GM12864 (cell line): ENCODE results near the gene BORCS8.

Experiments used
- DNase-seq: peaks from one replicate; pipeline ENCODE4 v3.0.0-alpha.2; 2011; ENCODE audit warnings: low read depth
- H3K4me3 ChIP-seq: 2 replicates; pipeline ENCODE4 v1.5.1; 2011; ENCODE audit warnings: mild to moderate bottlenecking, low read depth, low read length, control low read depth
- CTCF ChIP-seq: IDR thresholded peaks from 2 replicates; pipeline ENCODE4 v1.5.1; 2011; ENCODE audit warnings: low read depth, mild to moderate bottlenecking, moderate library complexity, low read length, control low read depth, inconsistent platforms; ENCODE audit errors: missing control alignments

Gene BORCS8

GRCh38 chr19:19214159-19214490 lies 22.2 kb upstream of the BORCS8 start:
- H3K4me3 ChIP-seq = no peak overlapping the region
- no peak for TF ChIP-seq CTCF
- DNase-seq = no peak

GRCh38 chr19:19213426-19214158 lies 21.6 kb upstream of the BORCS8 start:
- no peak for TF ChIP-seq CTCF
- no peak overlapping the region for H3K4me3 ChIP-seq
- no peak for DNase-seq

GRCh38 chr19:19212916-19213315 lies 21.0 kb upstream of the BORCS8 start:
- DNase-seq = no peak
- no peak for TF ChIP-seq CTCF
- H3K4me3 ChIP-seq = no peak overlapping the region

GRCh38 chr19:19211499-19212420 lies 19.8 kb upstream of the BORCS8 start, which contains the start of gene NCAN:
NCAN (plus strand) TSS chr19:19211958; CDS start chr19:19216954, 4,996 bp downstream.
- no peak for DNase-seq
- TF ChIP-seq CTCF = no peak
- no peak within 1 kb of the TSS for H3K4me3 ChIP-seq

- DNase-seq = no peak
- no peak overlapping the region for H3K4me3 ChIP-seq
- no peak for TF ChIP-seq CTCF
These were observed 17.4 kb upstream of the BORCS8 start for GRCh38 chr19:19209372-19209771.

GRCh38 chr19:19207637-19208572 lies 16.0 kb upstream of the BORCS8 start:
- no peak for TF ChIP-seq CTCF
- H3K4me3 ChIP-seq = no peak overlapping the region
- DNase-seq = no peak
